ENCODE data around the gene SLC10A2.

SLC10A2 gene

GRCh38 chr13:103078158-103078557, 11.9 kb upstream of the SLC10A2 start:
- no peaks in the 10 kb centered on the region for H3K9me3 ChIP-seq (ENCODE audit: insufficient read depth, low read length)
- DNase-seq (ENCODE audit: low read depth, low spot score), result no peak
- H3K9ac ChIP-seq (ENCODE audit: insufficient read length, low read depth), result no peak overlapping the region
- no peaks in the 10 kb centered on the region for H3K27me3 ChIP-seq (ENCODE audit: insufficient read depth, insufficient read length)
- H3K36me3 ChIP-seq (ENCODE audit: insufficient read depth, insufficient read length, low read length), result no peaks in the 10 kb centered on the region
- no peaks in the 10 kb centered on the region for H3K4me1 ChIP-seq (ENCODE audit: insufficient read depth, insufficient read length)
- no peak overlapping the region for H3K4me3 ChIP-seq (ENCODE audit: insufficient read length, low read depth)
- TF ChIP-seq SUZ12 (IDR thresholded peaks at IDR 0.05; ENCODE audit: extremely low read depth, insufficient read depth, insufficient read length) (no peak), YY1 (IDR thresholded peaks at IDR 0.05; ENCODE audit: insufficient read depth, insufficient read length) (no peak), ZNF274 (IDR thresholded peaks at IDR 0.05; ENCODE audit: low read depth, low read length) (no peak)

GRCh38 chr13:103068836-103069235, 2.6 kb upstream of the SLC10A2 start:
- Histone ChIP-seq H3K27me3 (ENCODE audit: insufficient read depth, insufficient read length) (no peaks in the 10 kb centered on the region), H3K9ac (ENCODE audit: insufficient read length, low read depth) (no peak overlapping the region), H3K36me3 (ENCODE audit: insufficient read depth, insufficient read length, low read length) (no peaks in the 10 kb centered on the region), H3K4me3 (ENCODE audit: insufficient read length, low read depth) (no peak overlapping the region), H3K4me1 (ENCODE audit: insufficient read depth, insufficient read length) (peaks cover 5% of the 10 kb centered on the region), H3K9me3 (ENCODE audit: insufficient read depth, low read length) (no peaks in the 10 kb centered on the region)
- DNase-seq (ENCODE audit: low read depth, low spot score), result no peak
- no peak for TF ChIP-seq YY1 (IDR thresholded peaks at IDR 0.05; ENCODE audit: insufficient read depth, insufficient read length)
- TF ChIP-seq ZNF274 (IDR thresholded peaks at IDR 0.05; ENCODE audit: low read depth, low read length), result no peak
- no peak for TF ChIP-seq SUZ12 (IDR thresholded peaks at IDR 0.05; ENCODE audit: extremely low read depth, insufficient read depth, insufficient read length)

GRCh38 chr13:103067751-103068555, 1.7 kb upstream of the SLC10A2 start:
- H3K9ac ChIP-seq (ENCODE audit: insufficient read length, low read depth), result no peak overlapping the region
- H3K4me1 ChIP-seq (ENCODE audit: insufficient read depth, insufficient read length), result peaks cover 5% of the 10 kb centered on the region
- TF ChIP-seq YY1 (IDR thresholded peaks at IDR 0.05; ENCODE audit: insufficient read depth, insufficient read length), result no peak
- no peak for TF ChIP-seq ZNF274 (IDR thresholded peaks at IDR 0.05; ENCODE audit: low read depth, low read length)
- no peaks in the 10 kb centered on the region for H3K36me3 ChIP-seq (ENCODE audit: insufficient read depth, insufficient read length, low read length)
- H3K9me3 ChIP-seq (ENCODE audit: insufficient read depth, low read length), result no peaks in the 10 kb centered on the region
- no peak overlapping the region for H3K4me3 ChIP-seq (ENCODE audit: insufficient read length, low read depth)
- no peak for DNase-seq (ENCODE audit: low read depth, low spot score)
- H3K27me3 ChIP-seq (ENCODE audit: insufficient read depth, insufficient read length), result no peaks in the 10 kb centered on the region

- H3K9me3 ChIP-seq (ENCODE audit: insufficient read depth, low read length), result no peaks in the 10 kb centered on the region
- no peaks in the 10 kb centered on the region for H3K27me3 ChIP-seq (ENCODE audit: insufficient read depth, insufficient read length)
- H3K36me3 ChIP-seq (ENCODE audit: insufficient read depth, insufficient read length, low read length), result no peaks in the 10 kb centered on the region
- peaks cover 5% of the 10 kb centered on the region for H3K4me1 ChIP-seq (ENCODE audit: insufficient read depth, insufficient read length)
- H3K4me3 ChIP-seq (ENCODE audit: insufficient read length, low read depth), result no peak overlapping the region
- no peak overlapping the region for H3K9ac ChIP-seq (ENCODE audit: insufficient read length, low read depth)
- DNase-seq (ENCODE audit: low read depth, low spot score), result no peak
- TF ChIP-seq YY1 (IDR thresholded peaks at IDR 0.05; ENCODE audit: insufficient read depth, insufficient read length) (no peak), ZNF274 (IDR thresholded peaks at IDR 0.05; ENCODE audit: low read depth, low read length) (no peak), SUZ12 (IDR thresholded peaks at IDR 0.05; ENCODE audit: extremely low read depth, insufficient read depth, insufficient read length) (no peak)
These were observed 646 bp upstream of the SLC10A2 start for GRCh38 chr13:103066781-103067345.

DNA sequence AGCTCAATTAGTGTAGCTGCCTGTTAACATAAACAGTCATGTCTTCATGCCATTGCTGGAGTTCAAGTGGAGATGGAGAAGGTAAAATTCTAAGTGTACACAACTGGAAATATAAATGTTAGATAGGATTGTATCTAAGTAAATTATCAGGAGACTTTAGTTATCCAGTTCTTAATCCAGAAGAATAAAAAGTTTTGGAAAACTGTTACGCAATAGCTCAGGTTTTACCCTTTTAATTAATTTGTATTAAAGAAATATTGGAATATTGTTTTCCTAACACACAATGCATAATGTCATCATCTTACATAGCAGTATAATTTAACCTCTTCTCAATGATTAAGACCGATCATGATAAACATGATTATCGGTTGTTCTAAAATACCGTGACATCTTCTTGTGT, 2.8 kb downstream of the SLC10A2 start:
- no peak overlapping the region for H3K9ac ChIP-seq (ENCODE audit: insufficient read length, low read depth)

DNA sequence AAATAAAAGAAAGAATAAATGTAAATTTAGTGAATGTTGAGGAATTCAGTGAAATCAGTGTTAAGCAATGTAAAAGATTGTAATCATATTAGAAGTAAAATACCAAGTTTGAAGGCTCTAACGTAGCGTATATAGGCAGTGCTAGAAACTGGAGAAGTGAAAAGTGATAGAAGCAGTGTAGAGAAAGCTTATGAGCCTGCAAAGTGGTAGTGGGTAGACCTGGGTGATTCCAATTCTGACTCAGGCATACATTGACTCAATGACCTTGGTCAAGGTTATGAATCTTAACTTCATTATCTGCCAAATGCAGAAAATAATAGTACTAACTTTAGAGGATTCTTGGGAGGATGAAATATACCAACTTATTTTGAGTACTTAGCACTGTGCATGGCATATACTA, 4.1 kb downstream of the SLC10A2 start:
- no peak for DNase-seq (ENCODE audit: low read depth, low spot score)
- H3K4me3 ChIP-seq (ENCODE audit: insufficient read length, low read depth), result no peak overlapping the region
- no peaks in the 10 kb centered on the region for H3K36me3 ChIP-seq (ENCODE audit: insufficient read depth, insufficient read length, low read length)
- H3K27me3 ChIP-seq (ENCODE audit: insufficient read depth, insufficient read length), result no peaks in the 10 kb centered on the region
- no peak overlapping the region for H3K9ac ChIP-seq (ENCODE audit: insufficient read length, low read depth)
- TF ChIP-seq SUZ12 (IDR thresholded peaks at IDR 0.05; ENCODE audit: extremely low read depth, insufficient read depth, insufficient read length) (no peak), ZNF274 (IDR thresholded peaks at IDR 0.05; ENCODE audit: low read depth, low read length) (no peak), YY1 (IDR thresholded peaks at IDR 0.05; ENCODE audit: insufficient read depth, insufficient read length) (no peak)
- H3K4me1 ChIP-seq (ENCODE audit: insufficient read depth, insufficient read length), result no peaks in the 10 kb centered on the region
- H3K9me3 ChIP-seq (ENCODE audit: insufficient read depth, low read length), result no peaks in the 10 kb centered on the region

More for the DNA sequence above, 2.8 kb downstream of the SLC10A2 start:
- TF ChIP-seq ZNF274 (IDR thresholded peaks at IDR 0.05; ENCODE audit: low read depth, low read length) (no peak), SUZ12 (IDR thresholded peaks at IDR 0.05; ENCODE audit: extremely low read depth, insufficient read depth, insufficient read length) (no peak), YY1 (IDR thresholded peaks at IDR 0.05; ENCODE audit: insufficient read depth, insufficient read length) (no peak)
- Histone ChIP-seq H3K4me3 (ENCODE audit: insufficient read length, low read depth) (no peak overlapping the region), H3K9me3 (ENCODE audit: insufficient read depth, low read length) (no peaks in the 10 kb centered on the region), H3K27me3 (ENCODE audit: insufficient read depth, insufficient read length) (no peaks in the 10 kb centered on the region), H3K4me1 (ENCODE audit: insufficient read depth, insufficient read length) (peaks cover 5% of the 10 kb centered on the region), H3K36me3 (ENCODE audit: insufficient read depth, insufficient read length, low read length) (no peaks in the 10 kb centered on the region)
- no peak for DNase-seq (ENCODE audit: low read depth, low spot score)

DNA sequence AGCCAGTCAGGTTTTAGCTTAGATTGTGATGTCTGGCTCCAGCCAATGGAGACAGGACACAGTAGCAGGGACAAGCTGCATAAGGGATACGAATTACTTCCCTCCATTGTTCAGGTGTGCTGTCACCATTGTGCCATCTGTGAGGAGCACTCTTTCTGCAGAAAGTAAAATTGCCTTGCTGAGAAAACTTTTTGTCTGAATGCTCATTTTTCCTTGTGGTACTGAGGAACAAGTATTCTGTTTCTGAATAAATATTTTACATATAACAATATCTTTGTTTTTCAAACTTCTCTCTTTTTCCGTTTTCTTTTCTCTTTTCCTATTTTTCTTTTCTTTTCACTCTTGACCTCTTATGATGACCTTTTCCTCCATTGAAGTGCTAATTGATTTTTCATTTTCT, 10.2 kb downstream of the SLC10A2 start:
- Histone ChIP-seq H3K36me3 (ENCODE audit: insufficient read depth, insufficient read length, low read length) (no peaks in the 10 kb centered on the region), H3K9me3 (ENCODE audit: insufficient read depth, low read length) (peaks cover 20% of the 10 kb centered on the region; the same call in 1 of the 2 replicates), H3K4me3 (ENCODE audit: insufficient read length, low read depth) (no peak overlapping the region), H3K9ac (ENCODE audit: insufficient read length, low read depth) (no peak overlapping the region), H3K4me1 (ENCODE audit: insufficient read depth, insufficient read length) (no peaks in the 10 kb centered on the region), H3K27me3 (ENCODE audit: insufficient read depth, insufficient read length) (no peaks in the 10 kb centered on the region)
- TF ChIP-seq SUZ12 (IDR thresholded peaks at IDR 0.05; ENCODE audit: extremely low read depth, insufficient read depth, insufficient read length), result no peak
- no peak for TF ChIP-seq YY1 (IDR thresholded peaks at IDR 0.05; ENCODE audit: insufficient read depth, insufficient read length)
- TF ChIP-seq ZNF274 (IDR thresholded peaks at IDR 0.05; ENCODE audit: low read depth, low read length), result no peak
- no peak for DNase-seq (ENCODE audit: low read depth, low spot score)

All from NT2/D1 (cell line).